A549 (cell line): Measurements from ENCODE around the gene ZDHHC11.

ENCODE experiments used
- CEBPB ChIP-seq, 2 experiments: fragments of >200 bp in 1 of 2; sonication (Bioruptor Twin) in 1 of 2; formaldehyde crosslinking in 1 of 2; IDR thresholded peaks; 2 replicates each; pipeline ENCODE4 v1.6.1; 2012 to 2016
- CHD2 ChIP-seq: fragments of 150-350 bp; IDR thresholded peaks from 2 replicates; pipeline ENCODE4 v1.6.1; 2014; ENCODE audit warnings: low read length; ENCODE audit not compliant: partially characterized antibody
- CTCF ChIP-seq: fragments of >200 bp; sonication (Bioruptor Twin); formaldehyde crosslinking; IDR thresholded peaks from 3 replicates; pipeline ENCODE4 v1.5.1; 2016
- HEYL ChIP-seq: fragments of 250-450 bp; sonication (Bioruptor Pico); IDR thresholded peaks from 2 replicates; pipeline ENCODE4 v1.8.0; 2021; ENCODE audit warnings: mild to moderate bottlenecking, moderate library complexity
- JUNB ChIP-seq: fragments of >200 bp; sonication (Bioruptor Twin); formaldehyde crosslinking; IDR thresholded peaks from 2 replicates; pipeline ENCODE4 v1.6.1; 2016
- POLR2A ChIP-seq: IDR thresholded peaks from 2 replicates; pipeline ENCODE4 v1.6.1; 2012; ENCODE audit warnings: mild to moderate bottlenecking, low read length
- RAD21 ChIP-seq, 2 experiments: fragments of >200 bp in 1 of 2; sonication (Bioruptor Twin) in 1 of 2; formaldehyde crosslinking in 1 of 2; IDR thresholded peaks in 1 of 2; conservative IDR thresholded peaks in 1 of 2; 2 replicates in 1 of 2; 3 replicates in 1 of 2; pipeline ENCODE4 v1.6.1; 2012 to 2018; ENCODE audit warnings: inconsistent platforms in 1 of 2
- SMC3 ChIP-seq: fragments of >200 bp; sonication (Bioruptor Twin); formaldehyde crosslinking; IDR thresholded peaks from 3 replicates; pipeline ENCODE4 v1.6.1; 2018; ENCODE audit warnings: inconsistent platforms
- USF2 ChIP-seq: fragments of 450-650 bp; IDR thresholded peaks from 2 replicates; pipeline ENCODE4 v1.6.1; 2014; ENCODE audit warnings: antibody characterized with exemption

DNA sequence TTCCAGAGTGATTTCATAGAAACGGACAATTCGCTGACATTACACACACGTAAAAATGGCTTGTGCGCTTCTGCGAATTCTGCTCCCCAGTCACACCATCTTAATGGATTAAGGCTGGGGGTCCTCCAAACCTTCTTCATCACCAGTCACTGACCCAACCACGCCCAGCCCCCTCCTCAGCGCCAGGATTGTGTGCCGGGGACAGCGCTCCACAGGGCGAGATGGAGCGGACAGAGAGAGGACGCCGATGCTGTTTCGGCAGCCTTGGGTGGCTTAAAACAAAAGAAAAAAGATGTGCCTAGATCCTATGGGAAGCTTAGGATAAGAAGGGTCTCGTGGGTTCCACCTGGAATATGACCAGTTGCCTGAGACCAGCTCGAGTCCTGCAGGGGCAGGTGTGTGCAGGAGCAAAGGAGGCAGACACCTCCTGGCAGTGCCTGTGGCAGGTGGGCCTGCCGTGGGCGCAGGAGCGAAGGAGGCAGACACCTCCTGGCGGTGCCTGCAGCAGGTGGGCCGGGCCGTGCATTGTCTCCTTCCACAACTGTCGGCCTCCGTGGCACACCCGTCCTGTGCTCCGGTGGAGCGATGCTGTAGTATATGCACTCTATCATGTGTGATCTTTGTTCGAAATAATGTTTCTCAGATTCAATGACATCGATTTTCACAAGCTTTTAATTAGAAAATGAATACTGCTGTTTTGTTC lies 21.0 kb upstream of the ZDHHC11 start:
- TF ChIP-seq CEBPB (IDR thresholded peaks at IDR 0.05) = no peak
- TF ChIP-seq CTCF = no peak
- no peak for TF ChIP-seq SMC3
- TF ChIP-seq CHD2 = no peak
- no peak for TF ChIP-seq JUNB
- TF ChIP-seq RAD21 (conservative IDR thresholded peaks at IDR 0.05 in 1 of 2, IDR thresholded peaks at IDR 0.05 in 1 of 2) = no peak
- no peak for TF ChIP-seq HEYL (CRISPR knock-in tag)
- TF ChIP-seq USF2 = no peak
- TF ChIP-seq POLR2A = no peak
